Stimulated activated CD4-positive, alpha-beta T cell treated with anti-CD3 and anti-CD28 coated beads, Interleukin-4, amount 100 ng/mL, for 24 hours (primary cell): ENCODE data around the gene TSPAN19.
A peak's percentile ranks its signal among the peaks of the same experiment; 100 is the strongest.
"Not testable (repeated sequence)": the region's sequence is repeated elsewhere in the genome, so short reads cannot be mapped to it uniquely, and the experiment has no call there.

Source experiments
- DNase-seq: peaks from one replicate; pipeline ENCODE4 v3.0.0-alpha.2; 2020

Gene TSPAN19

GRCh38 chr12:85036234-85036707, at the start of gene TSPAN19, which contains the start of gene LRRIQ1:
Gene TSPAN19 (minus strand): TSS chr12:85036277. CDS start chr12:85029946, 6,331 bp downstream.
Gene LRRIQ1 (plus strand): TSS chr12:85036351. CDS start chr12:85038177, 1,826 bp downstream.
- DNase-seq: peak; percentile 18

- DNase-seq: no peak
These were observed 49.0 kb upstream of the TSPAN19 start for GRCh38 chr12:85085066-85085465.

GRCh38 chr12:85076688-85077430, 40.8 kb upstream of the TSPAN19 start:
- DNase-seq: no peak

GRCh38 chr12:85072826-85073225, 36.7 kb upstream of the TSPAN19 start:
- DNase-seq: no peak

- no peak for DNase-seq
These were observed 29.9 kb upstream of the TSPAN19 start for GRCh38 chr12:85065837-85066482.

- no peak for DNase-seq
These were observed 24.8 kb upstream of the TSPAN19 start for GRCh38 chr12:85060916-85061315.

GRCh38 chr12:85059594-85059993, 23.5 kb upstream of the TSPAN19 start:
- no peak for DNase-seq

GRCh38 chr12:85058339-85058738, 22.3 kb upstream of the TSPAN19 start:
- no peak for DNase-seq

- DNase-seq: peak; percentile 11
These were observed 21.4 kb upstream of the TSPAN19 start for GRCh38 chr12:85057370-85057963.

- DNase-seq: no peak
These were observed 7.8 kb upstream of the TSPAN19 start for GRCh38 chr12:85043829-85044228.

GRCh38 chr12:85041395-85041794, 5.3 kb upstream of the TSPAN19 start:
- DNase-seq: no peak

- no peak for DNase-seq
These were observed 656 bp upstream of the TSPAN19 start for GRCh38 chr12:85036733-85037132.

GRCh38 chr12:85029456-85029855, 6.6 kb downstream of the TSPAN19 start:
- DNase-seq: no peak

GRCh38 chr12:85018098-85018497, 18.0 kb downstream of the TSPAN19 start:
- DNase-seq: no peak

GRCh38 chr12:85017618-85018017, 18.5 kb downstream of the TSPAN19 start:
- no peak for DNase-seq

GRCh38 chr12:85017133-85017532, 18.9 kb downstream of the TSPAN19 start:
- DNase-seq: no peak

GRCh38 chr12:85016413-85016812, 19.7 kb downstream of the TSPAN19 start:
- DNase-seq: no peak

GRCh38 chr12:85007836-85008235, 28.2 kb downstream of the TSPAN19 start:
- DNase-seq: no peak

GRCh38 chr12:85006206-85006605, 29.9 kb downstream of the TSPAN19 start:
- no peak for DNase-seq

GRCh38 chr12:85005615-85006014, 30.5 kb downstream of the TSPAN19 start:
- DNase-seq: no peak

- not testable (repeated sequence) for DNase-seq
These were observed 31.0 kb downstream of the TSPAN19 start for GRCh38 chr12:85005047-85005446.

- no peak for DNase-seq
These were observed 31.9 kb downstream of the TSPAN19 start for GRCh38 chr12:85004204-85004603.

- DNase-seq: no peak
These were observed 33.2 kb downstream of the TSPAN19 start for GRCh38 chr12:85002778-85003296.

- no peak for DNase-seq
These were observed 35.3 kb downstream of the TSPAN19 start for GRCh38 chr12:85000729-85001128.
